Erythroblast (primary cell): ENCODE data around the gene GABRB2.

Source experiments
- GATA1 ChIP-seq: IDR thresholded peaks from 2 replicates; pipeline ENCODE4 v1.6.1; 2011; ENCODE audit warnings: low read depth, mild to moderate bottlenecking, control low read depth, low read length, moderate library complexity
- POLR2A ChIP-seq: IDR thresholded peaks from 2 replicates; pipeline ENCODE4 v1.6.1; 2011; ENCODE audit warnings: mild to moderate bottlenecking, low read length

GRCh38 chr5:161411156-161411555, 135.4 kb downstream of the GABRB2 start:
- no peak for TF ChIP-seq POLR2A
- TF ChIP-seq GATA1: no peak
